Esophagus squamous epithelium (tissue), 4 donors: ENCODE results near the gene MYO9B.

Source experiments
- POLR2A ChIP-seq, 4 donors: fragments of 450-650 bp; IDR thresholded peaks; one replicate each; pipeline ENCODE4 v1.6.1; 2017; ENCODE audit warnings: antibody characterized with exemption in 4 of 4, mild to moderate bottlenecking in 4 of 4, moderate library complexity in 3 of 4
- TF ChIP-seq, protein P1 (sequence below), 6 experiments: fragments of 450-650 bp in 4 of 6; fragments of 200-600 bp in 2 of 6; sonication (generic) in 2 of 6; IDR thresholded peaks; one replicate each; pipeline ENCODE4 v1.5.1; 2016 to 2019; ENCODE audit warnings: antibody characterized with exemption in 6 of 6, mild to moderate bottlenecking in 4 of 6, moderate library complexity in 4 of 6

GRCh38 chr19:17213334-17213733 lies 137.8 kb downstream of the MYO9B start:
- no peak for TF ChIP-seq POLR2A (IDR thresholded peaks at IDR 0.05)
- TF ChIP-seq, protein P1, sequence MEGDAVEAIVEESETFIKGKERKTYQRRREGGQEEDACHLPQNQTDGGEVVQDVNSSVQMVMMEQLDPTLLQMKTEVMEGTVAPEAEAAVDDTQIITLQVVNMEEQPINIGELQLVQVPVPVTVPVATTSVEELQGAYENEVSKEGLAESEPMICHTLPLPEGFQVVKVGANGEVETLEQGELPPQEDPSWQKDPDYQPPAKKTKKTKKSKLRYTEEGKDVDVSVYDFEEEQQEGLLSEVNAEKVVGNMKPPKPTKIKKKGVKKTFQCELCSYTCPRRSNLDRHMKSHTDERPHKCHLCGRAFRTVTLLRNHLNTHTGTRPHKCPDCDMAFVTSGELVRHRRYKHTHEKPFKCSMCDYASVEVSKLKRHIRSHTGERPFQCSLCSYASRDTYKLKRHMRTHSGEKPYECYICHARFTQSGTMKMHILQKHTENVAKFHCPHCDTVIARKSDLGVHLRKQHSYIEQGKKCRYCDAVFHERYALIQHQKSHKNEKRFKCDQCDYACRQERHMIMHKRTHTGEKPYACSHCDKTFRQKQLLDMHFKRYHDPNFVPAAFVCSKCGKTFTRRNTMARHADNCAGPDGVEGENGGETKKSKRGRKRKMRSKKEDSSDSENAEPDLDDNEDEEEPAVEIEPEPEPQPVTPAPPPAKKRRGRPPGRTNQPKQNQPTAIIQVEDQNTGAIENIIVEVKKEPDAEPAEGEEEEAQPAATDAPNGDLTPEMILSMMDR (IDR thresholded peaks at IDR 0.05): no peak
